GM19240 (cell line): ENCODE measurements around the gene ITGAL.

ENCODE experiments used
- DNase-seq: peaks from one replicate; pipeline ENCODE4 v3.0.0; 2011; ENCODE audit warnings: low spot score; ENCODE audit not compliant: insufficient read length

The ITGAL gene

DNA sequence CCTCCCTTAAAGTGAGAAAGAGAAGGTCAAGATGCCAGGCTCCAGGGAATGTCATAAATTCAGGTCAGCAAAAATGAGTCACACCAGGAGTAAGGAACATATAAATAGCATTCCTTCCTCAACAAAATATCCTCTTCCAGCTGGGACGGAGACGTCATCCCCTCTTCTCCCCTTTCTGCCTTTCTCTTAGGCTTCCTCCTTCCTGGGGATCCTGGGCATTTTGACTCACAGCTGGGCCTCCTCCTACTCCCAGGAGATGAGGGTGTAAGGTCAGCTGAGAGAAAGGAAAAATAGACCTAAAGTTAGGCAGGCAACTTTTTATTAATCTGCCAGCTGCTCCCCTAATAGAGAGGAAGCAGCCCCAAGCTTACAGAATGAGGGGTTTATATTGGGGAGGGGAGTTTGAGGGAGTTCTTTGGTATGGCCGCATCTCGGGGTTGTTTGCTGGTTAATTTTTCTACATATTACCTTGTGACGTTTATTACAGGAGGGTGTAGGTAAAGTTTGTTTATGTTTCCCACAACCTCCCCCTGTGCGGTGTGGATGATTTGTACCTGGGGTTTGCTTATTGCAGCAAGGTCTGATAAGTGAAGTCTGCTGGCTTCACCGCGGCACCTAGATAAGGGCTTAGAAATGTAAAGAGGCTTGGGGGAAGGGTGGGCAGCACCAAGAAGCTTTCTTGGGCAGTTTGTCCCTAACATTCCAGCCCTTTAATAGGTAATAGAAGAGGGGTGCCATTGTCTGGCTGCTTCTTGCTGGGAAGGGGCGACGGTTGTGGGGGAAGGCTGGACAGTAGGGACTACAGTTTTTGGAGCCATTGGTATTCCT, 69.2 kb downstream of the ITGAL start:
- DNase-seq, result no peak

DNA sequence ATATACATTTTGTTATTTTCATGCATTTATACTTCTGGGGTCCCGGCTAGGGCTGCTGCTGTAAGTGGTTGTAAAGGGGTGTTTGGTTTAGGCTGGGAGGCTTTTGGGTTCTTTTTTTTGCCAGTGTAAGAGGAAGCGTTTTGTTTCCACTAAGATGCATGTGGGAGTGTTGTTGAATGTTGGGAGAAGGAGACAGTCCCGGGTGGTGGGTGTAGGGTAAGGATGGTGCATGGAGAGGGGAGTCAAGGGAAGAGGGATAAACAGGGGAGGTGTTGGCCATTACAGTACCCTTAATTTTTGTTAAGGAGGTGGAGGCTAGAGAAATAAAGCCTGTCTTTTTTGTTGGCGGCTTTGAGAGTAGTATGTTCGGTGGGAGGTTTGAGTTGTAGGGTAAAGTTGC, 70.5 kb downstream of the ITGAL start:
- DNase-seq, result no peak

DNA sequence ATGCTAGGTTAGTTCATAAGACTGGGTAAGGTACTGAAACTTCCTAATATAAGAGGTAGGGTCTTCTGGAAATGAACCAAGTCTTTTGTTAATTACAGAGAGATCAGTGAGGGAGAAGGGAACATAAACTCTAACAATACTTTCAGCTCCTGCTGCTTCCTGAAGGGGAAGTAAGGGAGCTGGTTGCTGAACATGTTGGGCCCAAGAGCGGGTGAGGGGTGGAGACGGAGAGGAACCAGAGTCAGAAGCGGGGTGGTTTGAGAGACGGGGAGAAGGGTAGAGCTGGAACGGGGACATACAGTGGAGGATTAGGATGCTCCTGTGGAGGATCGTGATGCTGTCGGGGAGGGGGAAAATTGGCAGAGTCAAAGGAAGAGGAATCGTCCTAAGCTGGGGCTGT, 73.6 kb downstream of the ITGAL start:
- DNase-seq, result no peak

DNA sequence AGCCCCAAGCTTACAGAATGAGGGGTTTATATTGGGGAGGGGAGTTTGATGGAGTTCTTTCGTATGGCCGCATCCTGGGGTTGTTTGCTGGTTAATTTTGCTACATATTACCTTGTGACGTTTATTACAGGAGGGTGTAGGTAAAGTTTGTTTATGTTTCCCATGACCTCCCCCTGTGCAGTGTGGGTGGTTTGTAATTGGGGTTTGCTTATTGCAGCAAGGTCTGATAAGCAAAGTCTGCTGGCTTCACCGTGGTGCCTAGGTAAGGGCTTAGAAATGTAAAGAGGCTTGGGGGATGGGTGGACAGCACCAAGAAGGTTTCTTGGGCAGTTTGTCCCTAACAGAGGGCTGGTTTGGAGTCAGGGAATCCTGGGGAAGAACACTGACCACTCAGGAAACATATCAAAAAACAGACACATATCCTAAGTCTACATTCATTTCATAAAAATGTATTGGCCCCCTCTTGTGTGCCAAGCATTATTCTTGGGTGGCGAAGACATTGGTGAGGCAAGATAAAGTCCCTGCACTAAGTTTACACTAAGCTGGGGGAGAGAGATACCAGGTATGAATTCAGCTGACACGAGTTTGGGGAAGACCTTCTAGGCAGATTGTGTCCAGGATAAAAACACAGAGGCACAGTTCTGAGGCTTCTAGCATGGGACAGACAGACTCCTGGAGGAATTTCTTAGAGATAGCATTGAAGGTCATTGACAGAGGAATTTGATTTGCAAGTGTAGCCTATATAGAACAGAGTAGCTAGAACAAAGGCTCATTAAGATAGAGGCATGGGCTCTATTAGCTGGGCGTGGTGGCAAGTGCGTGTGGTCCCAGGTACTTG, 76.1 kb downstream of the ITGAL start:
- no peak for DNase-seq

DNA sequence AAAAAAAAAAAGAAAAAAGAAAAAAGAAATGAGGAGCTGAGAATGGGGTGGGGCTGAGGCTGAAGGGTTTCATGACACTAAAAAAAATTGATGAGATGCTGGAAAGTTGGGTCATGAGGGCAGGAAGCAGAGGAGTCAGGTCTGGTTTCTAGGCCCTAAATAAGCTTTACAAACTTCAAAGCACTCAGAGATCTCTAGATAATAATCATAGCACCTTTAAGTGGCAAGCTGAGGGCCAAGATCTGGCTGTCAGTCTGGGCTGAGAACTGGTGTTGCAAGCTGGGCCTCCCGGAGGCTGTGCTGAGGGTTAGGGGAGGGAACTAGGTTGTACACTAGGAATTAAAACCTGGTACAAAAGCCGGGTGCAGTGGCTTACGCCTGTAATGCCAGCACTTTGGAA, 79.2 kb downstream of the ITGAL start:
- no peak for DNase-seq

DNA sequence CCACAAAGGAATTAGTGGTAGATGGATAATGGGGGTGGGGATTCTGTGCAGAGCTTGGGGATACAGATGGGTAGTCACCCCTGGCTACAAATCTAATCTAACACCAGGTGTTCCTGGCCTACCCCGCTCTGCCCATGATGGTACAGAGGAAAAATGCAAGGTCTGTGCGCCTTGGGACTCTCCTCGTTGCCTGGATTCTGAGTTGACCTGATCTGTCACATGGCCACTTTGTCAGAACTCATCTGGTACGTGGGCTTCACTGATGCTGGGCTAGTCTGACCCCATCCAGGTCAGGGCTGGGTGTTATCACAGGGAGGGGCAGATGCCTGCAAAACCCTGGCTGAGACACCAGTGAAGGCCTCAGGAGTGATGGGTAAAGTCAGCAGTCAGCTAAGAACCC, 80.4 kb downstream of the ITGAL start:
- DNase-seq, result no peak

DNA sequence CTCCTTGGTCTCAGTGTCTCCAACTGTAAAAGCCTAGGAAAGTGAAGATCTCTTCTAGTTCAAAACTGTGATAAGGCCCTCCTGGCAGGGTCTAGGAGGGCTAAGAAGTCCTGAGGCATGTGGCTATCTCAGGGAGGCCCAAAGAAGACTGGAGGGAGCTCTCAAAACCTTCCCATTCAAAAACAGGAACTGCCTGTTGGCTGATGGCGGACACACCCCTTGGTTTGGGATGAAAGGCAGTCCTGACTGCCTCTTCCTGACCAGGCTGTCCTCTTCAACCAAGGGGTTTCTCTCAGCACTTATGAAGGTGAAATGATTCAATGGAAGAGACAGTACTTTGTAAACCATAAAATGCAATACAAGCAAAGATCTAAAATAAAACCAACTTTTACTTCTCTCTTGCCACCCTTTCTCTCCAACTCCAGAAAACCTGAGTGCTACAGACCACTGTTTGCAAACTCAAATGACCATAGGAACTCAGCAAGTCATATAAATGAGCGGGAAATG, 80.9 kb downstream of the ITGAL start:
- DNase-seq, result no peak

DNA sequence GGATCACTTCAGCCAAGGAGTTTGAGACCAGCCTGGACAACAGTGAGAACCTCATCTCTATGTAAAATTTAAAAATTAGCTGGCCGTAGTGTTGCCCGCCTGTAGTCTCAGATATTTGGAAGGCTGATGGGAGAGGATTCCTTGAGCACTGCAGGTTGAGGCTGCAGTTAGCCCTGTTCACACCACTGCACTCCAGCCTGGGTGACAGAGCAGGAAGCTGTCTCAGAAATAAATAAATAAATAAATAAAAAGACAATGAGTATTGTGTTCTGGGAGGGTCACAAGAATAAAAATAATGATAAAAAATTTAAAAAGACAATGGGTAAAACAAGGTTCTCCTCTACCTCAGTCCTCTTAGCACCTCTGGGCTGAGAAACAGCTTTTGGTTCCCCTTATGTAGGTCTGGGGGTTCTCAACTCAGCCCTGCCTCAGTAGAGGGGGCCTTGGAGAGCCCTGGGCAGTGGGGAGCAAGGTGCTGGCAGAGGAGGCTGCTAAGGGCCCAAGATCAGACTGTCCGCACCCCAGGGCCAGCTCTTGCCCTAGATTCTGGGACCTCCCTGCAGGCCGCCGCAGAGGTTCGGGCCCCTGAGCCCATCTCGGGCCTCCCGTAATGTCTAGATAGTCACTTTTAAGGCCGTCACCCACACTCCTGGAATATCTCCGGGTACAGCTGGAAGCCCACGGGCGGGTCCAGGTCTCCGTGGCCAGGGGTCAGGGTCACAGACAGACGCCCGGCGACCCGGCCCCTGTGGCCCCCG, 82.2 kb downstream of the ITGAL start:
- DNase-seq, result no peak

DNA sequence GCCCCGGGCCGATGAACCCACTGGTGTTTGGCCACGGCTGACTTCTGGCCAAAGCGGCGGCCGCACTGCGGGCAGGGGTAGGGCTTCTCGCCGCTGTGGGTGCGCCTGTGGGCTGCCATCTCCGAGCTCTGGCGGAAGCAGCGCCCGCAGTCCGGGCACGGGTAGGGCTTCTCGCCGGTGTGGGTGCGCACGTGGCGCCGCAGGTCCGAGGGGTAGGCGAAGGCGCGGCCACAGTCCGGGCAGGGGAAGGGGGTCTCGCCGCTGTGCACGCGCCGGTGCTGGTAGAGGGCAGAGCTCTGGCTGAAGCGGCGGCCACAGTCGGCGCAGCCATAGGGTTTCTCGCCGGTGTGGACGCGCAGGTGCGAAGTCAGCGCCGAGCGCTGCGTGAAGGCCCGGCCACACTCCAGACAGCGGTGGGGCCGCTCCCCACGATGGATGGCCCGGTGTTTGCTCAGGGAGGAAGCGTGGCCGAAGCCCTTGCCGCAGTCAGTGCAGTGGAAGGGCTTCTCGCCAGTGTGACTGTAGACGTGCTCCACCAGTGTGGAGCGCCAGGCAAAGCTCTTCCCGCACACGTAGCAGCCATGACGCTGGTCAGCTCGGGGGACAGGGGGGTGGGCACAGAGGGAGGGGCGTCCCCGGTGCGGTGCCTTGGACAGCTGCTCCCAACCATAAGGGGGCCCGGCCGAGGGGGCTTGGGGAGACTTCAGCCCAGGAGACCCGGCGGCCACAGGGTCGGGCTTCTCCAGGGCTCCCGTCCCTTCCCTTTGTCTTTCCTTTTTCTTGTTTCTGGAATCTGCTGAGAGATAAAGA, 83.0 kb downstream of the ITGAL start:
- no peak for DNase-seq

DNA sequence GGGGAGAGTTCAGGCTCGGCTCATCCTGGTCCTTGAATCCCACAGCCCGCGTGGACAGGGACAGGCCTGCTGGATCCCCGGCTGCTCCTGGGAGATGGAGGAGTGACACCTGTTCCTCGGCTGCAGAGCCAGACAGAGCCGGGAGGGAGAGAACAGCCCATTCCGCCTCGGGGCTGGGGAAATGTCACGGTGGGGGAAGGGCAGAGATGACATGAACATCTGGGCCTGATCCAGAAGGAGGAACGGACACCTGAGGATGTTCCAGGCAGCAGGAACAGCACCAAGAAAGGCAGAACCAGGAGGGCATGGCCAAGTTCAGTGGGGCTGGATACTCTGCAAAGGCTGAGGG, 83.6 kb downstream of the ITGAL start:
- no peak for DNase-seq

DNA sequence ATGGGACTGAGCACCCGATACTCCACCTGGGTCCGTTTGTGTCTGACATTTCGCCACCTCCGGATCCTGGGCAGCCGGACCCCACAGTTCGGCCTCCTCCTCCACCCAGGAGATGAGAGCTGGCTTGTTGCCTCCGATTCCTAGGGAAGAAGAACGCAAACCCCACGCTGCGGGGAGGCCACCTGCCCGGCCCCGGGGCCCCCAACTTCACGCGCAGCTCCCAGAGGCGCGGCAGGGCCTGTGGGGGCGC, 85.1 kb downstream of the ITGAL start:
- DNase-seq, result no peak

DNA sequence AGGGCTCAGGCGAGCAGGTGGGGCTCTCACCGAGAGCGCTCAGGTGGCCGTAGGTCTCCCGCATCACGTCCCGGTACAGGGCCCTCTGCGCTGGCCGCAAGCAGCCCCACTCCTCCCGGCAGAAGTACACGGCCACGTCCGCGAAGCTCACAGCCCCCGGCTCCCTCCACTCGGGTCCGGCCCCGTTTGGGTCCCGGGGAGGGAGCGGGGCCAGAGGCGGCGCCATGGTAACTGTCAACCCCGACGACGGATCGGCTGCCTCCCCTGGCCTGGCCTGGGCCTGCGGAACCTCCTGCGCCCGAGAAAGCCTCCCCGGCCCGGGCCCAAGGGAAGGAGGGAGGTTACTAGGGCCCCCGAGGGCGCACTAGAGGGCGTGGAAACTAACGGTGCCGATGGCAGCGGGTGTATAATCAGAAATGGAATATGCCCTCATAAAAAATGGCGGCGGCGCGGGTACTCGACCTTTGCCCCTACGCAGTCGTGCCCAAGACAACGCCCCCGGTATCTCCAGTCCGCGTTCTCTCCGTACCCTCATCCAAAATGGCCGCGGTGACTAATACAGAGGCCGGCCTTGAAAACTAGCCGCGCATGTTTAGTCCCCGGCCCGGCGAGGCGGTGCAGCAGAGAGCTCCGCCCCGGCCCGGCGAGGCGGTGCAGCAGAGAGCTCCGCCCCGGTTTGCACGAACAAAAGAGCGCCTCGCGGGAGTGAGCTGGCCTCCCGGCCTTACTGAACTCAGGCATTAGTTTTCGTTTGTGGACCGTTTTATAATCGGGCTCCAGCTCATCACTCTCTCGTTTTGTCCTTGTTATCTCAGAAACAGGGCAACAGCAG, 85.6 kb downstream of the ITGAL start, which contains the start of gene ZNF764:
TSS of gene ZNF764 (minus strand) at position 418 of the 832 bp plus-strand sequence. CDS start at position 226, 192 bp downstream.
- peak; percentile 94 for DNase-seq

DNA sequence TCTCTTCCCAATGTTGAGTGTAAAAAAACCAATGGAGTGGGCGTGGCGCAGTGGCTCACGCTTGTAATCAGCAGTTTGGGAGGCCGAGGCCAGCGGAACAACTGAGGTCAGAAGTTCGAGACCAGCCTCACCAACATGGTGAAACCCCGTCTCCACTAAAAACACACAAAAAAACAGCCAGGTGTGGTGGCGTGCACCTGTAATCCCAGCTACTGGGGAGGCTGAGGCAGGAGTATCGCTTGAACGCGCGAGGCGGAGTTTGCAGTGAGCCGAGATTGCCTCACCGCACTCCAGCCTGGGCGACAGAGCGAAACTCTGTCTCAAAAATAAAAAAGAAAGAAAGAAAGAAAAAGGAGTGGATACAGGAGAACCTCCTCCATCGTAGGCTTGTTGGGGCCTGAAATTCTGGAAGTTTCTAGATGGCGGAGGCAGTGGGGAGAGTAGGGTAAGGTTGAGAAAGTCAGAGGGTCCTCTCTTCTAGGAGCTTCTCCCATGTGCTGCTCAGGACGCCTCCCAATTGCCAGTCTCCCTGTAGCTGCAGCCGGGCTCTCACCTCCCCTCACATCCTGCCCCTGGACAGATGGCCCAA, 86.3 kb downstream of the ITGAL start:
- no peak for DNase-seq

DNA sequence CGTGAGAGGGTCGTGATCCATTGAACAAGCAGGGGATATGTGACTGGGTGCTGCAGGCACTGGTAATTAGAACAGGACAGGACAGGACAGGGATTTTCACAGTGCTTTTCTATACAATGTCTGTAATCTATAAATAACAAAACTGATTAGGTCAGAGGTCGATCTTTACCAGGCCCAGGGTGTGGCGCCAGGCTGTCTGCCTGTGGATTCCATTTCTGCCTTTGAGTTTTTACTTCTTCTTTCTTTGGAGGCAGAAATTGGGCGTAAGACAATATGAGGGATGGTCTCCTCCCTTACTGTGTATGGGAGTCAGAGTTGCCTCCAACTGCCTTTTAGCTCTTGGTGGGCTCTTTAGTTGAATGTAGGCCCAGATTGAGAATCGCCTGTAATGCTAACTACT, 87.1 kb downstream of the ITGAL start:
- DNase-seq, result no peak

DNA sequence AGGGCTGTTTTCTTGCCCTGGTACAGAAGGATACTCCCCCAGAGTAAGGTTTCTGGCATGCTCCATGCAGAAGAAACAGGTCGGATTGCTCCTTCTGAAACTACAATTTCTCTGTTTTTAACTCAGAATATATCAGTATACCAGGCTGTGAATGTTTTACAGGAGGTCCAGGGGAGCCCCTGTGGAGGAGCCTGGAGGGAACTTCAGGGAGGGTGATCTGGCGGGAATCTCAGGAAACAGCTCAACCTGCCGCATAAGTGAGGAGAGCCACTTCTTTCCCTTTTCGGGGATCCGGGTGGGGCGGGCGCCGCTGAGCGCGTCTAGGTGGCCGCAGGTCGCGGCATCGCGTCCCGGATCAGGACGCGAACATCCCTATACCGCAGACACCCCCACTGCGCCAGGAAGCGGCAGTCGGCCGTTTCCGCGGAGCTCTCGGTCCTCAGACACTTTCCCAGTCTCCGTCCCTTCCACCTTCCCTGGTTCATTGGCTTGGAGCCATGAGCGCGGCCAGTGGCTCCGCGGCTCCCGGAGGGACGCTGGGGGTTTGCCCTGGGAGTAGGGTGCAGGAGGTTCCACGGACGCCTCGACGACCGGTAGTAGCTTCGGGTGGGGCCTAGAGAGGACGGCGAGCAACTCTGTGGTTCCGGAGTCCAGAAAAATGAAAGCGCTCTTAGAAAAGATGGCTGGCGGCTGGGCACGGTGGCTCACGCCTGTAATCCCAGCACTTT, 88.7 kb downstream of the ITGAL start:
- no peak for DNase-seq

DNA sequence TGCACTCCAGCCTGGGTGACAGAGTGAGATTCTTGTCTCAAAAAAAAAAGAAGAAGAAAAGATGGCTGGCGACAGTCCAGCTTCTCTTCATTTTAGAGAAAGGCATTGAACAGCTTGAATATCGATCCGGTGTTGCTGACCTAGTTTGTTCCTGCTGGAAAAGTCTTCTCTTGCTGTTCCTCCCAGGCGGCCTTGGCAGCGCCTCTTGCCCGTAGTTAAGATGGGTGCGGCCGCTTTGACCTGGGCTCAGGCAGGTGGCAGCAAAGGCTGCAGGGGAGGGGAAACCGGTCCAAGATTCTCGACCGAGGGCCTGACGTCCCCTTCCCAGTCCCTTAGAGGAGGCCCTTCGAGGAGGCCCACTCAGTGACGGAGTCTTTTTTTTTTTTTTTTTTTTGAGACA, 89.5 kb downstream of the ITGAL start:
- no peak for DNase-seq

DNA sequence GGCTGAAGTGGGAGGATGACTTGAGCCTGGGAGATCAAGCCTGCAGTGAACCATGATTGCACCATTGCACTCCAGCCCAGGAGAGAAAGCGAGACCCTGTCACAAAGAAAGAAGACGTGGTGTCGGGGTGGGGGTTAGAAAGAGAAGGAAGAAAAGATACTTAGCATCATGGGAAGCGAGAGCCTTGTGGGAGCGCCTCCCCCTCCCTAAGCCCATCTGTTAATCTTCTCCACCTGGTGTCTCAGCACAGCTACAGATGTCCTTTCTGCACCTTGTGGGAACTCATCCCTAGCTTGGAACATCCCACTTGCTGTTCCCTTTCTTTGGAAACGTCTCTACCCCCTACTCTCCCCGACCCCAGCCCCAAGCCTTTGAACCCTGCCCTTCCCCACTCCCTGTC, 93.0 kb downstream of the ITGAL start:
- DNase-seq, result no peak

DNA sequence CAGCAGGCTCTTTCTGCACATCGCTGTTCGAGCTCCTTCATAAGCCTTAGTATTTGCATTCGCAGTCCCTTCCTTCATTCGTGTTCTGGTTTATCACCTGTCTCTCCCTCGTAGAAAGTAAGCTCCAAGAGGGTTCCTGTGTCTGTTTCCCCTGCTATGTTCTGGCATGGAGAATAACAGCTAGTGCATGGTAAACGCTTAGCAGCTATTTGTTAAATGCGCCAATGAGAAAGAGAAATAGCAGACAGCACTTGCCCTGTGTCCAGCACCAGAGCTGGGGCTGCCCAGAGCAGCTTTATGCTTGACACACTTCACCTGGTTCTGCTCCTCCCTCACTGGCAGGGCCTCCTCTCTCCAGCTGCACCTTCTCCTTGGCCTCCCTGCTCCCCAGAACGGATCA, 93.4 kb downstream of the ITGAL start:
- no peak for DNase-seq

DNA sequence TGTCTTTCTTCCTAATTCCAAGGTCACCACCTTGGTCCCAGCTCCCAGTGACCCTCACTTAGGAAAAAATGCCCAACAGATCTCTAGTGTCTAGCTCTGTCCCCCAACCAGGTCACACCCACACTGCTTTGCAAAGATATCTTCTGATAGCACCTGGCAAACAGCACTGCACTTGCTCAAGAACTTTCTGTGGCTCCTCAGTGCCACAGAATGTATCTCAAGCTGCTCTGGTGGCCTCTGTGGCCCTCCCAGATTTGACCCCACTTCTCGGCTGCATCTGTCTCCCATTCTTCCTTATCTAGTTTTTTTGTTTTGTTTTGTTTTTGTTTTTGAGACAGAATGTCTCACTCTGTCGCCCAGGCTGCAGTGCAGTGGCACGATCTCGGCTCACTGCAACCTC, 94.0 kb downstream of the ITGAL start:
- DNase-seq, result no peak
